GM12873 (cell line): ENCODE results near the gene CBX7.
A peak's percentile ranks its signal among the peaks of the same experiment; 100 is the strongest.

ENCODE experiments used
- CTCF ChIP-seq: IDR thresholded peaks from 2 replicates; pipeline ENCODE4 v1.5.1; 2012; ENCODE audit warnings: low read depth, mild to moderate bottlenecking, moderate library complexity, low read length, control low read depth; ENCODE audit not compliant: insufficient read depth; ENCODE audit errors: missing control alignments

Gene CBX7

GRCh38 chr22:39138357-39138997 is 14.0 kb downstream of the CBX7 start:
- TF ChIP-seq CTCF = no peak

GRCh38 chr22:39136317-39136716 is 16.2 kb downstream of the CBX7 start:
- no peak for TF ChIP-seq CTCF

- TF ChIP-seq CTCF = peak; percentile 71
These were observed 17.2 kb downstream of the CBX7 start for GRCh38 chr22:39135092-39135896.

- no peak for TF ChIP-seq CTCF
These were observed 18.0 kb downstream of the CBX7 start for GRCh38 chr22:39134366-39135091.

- no peak for TF ChIP-seq CTCF
These were observed 18.6 kb downstream of the CBX7 start for GRCh38 chr22:39133871-39134270.

GRCh38 chr22:39132871-39133524 is 19.5 kb downstream of the CBX7 start:
- no peak for TF ChIP-seq CTCF
